Heart left ventricle (tissue), 16 donors: ENCODE results near the gene CNEP1R1. TPM values are rescaled to one million over a fixed set of nuclear protein-coding genes. Genes with fewer than 3 reads are reported as not detected.
"Not testable (repeated sequence)": the region's sequence is repeated elsewhere in the genome, so short reads cannot be mapped to it uniquely, and the experiment has no call there.

ENCODE experiments used
- ATAC-seq, 4 donors: fragments of 200-7000 bp; cut with Tn5 transposase; one replicate each; pipeline ENCODE4 v1.9.1; 2020 to 2022; ENCODE audit warnings: moderate library complexity in 4 of 4, mild to moderate bottlenecking in 3 of 4, moderate number of reproducible peaks in 1 of 4
- DNase-seq, 5 donors: peaks; one replicate each; pipeline ENCODE4 v3.0.0-alpha.2; 2020
- H3K27ac ChIP-seq, 12 donors: fragments of 200-600 bp; sonication (generic) in 4 of 12; one replicate each; pipeline versions ENCODE4 v1.5.0 to v1.8.0; 2016 to 2022; ENCODE audit warnings: mild to moderate bottlenecking in 2 of 12
- H3K27me3 ChIP-seq, 9 donors: fragments of 200-600 bp; sonication (generic) in 2 of 9; one replicate each; pipeline versions ENCODE4 v1.5.1 to v1.8.0; 2016 to 2022; ENCODE audit warnings: mild to moderate bottlenecking in 3 of 9
- H3K36me3 ChIP-seq, 9 donors: fragments of 200-600 bp; sonication (generic) in 2 of 9; one replicate each; pipeline versions ENCODE4 v1.5.0 to v1.8.0; 2018 to 2022; ENCODE audit warnings: mild to moderate bottlenecking in 2 of 9
- H3K4me1 ChIP-seq, 12 donors: fragments of 200-600 bp; sonication (generic) in 4 of 12; one replicate each; pipeline versions ENCODE4 v1.5.0 to v1.8.0; 2016 to 2022; ENCODE audit warnings: mild to moderate bottlenecking in 3 of 12
- H3K4me3 ChIP-seq, 12 donors: fragments of 200-600 bp; sonication (generic) in 4 of 12; one replicate each; pipeline versions ENCODE4 v1.5.0 to v1.8.0; 2017 to 2022; ENCODE audit warnings: mild to moderate bottlenecking in 9 of 12, moderate library complexity in 4 of 12
- H3K9me3 ChIP-seq, 12 donors: fragments of 200-600 bp; sonication (generic) in 4 of 12; one replicate each; pipeline versions ENCODE4 v1.5.0 to v1.8.0; 2016 to 2022; ENCODE audit warnings: mild to moderate bottlenecking in 1 of 12
- POLR2A ChIP-seq, 2 donors: fragments of 450-650 bp; IDR thresholded peaks; one replicate each; pipeline ENCODE4 v1.6.1; 2017; ENCODE audit warnings: antibody characterized with exemption in 2 of 2, mild to moderate bottlenecking in 2 of 2, moderate library complexity in 2 of 2
- WGBS, 4 donors: extraction: QIAGEN DNeasy Blood & Tissue Kit in 2 of 4; methylation state at CpG; one replicate each; pipeline versions ENCODE4 v1.1.5 to v1.1.7; 2013 to 2018; 5-methylcytosine and 5-hydroxymethylcytosine counted together
- intact Hi-C, 10 donors: fragments of 100-400 bp; cut with DNase I; formaldehyde crosslinking; loops; one replicate each; pipeline versions ENCODE4 v1.11.1 to v1.14.2; 2022
- polyA plus RNA-seq, 2 donors: library from polyadenylated mRNA; stranded (reverse); fragments of 200-250 nt; gene quantifications; one replicate each; pipeline ENCODE4 v1.2.3, GENCODE V29; 2013
- total RNA-seq, 9 donors: library from RNA; depleted of rRNA in 2 of 9; stranded (reverse); fragments of >200 nt in 2 of 9; fragmentation: NEBNext Ultra II Directional in 3 of 9; extraction: Animal tissue kit (Norgen Biotek cat#: 25700) in 3 of 9; gene quantifications; one replicate each; pipeline versions ENCODE4 v1.1.0 to v1.2.4, GENCODE V29; 2016 to 2023
- TF ChIP-seq, protein P1 (sequence below), 12 donors: fragments of 200-600 bp; sonication (generic) in 4 of 12; IDR thresholded peaks; one replicate each; pipeline versions ENCODE4 v1.5.0 to v1.8.0; 2018 to 2022; ENCODE audit warnings: antibody characterized with exemption in 12 of 12, mild to moderate bottlenecking in 5 of 12
- donor health status: ischemic (EF 13 %, LVEDD 7.1; RV severe dilation, severe dysfunction).
- donor health status: healthy with polysubstance abuse.
- donor health status: DM: no; HTN: yes; CAD: no.
- donor health status: DM: no; HTN: no; CAD: no.
- donor health status: ischemic (EF 25% LVEDD 6.9; RV normal size, moderate dysfunction).
- donor health status: ischemic (EF 25% LVEDD 5.7; RV mildly dilated, moderate dysfunction).
- donor health status: healthy.
- donor health status: DM: yes; HTN: yes; CAD: no.
- donor health status: ischemic (EF 35%, LVEDD 5.7; RV mildly dilated, moderate dysfunction).
- donor health status: nonischemic (EF 11% LVEDD 7.7; RV severe dilation, severe dysfunction).
- donor health status: DM: yes; HTN: yes; CAD: no.
- donor health status: PGD.
- donor health status: ischemic (EF 29% LVEDD 5.4; RV normal size, mild dysfunction).
- donor health status: nonischemic (EF 23%, LVEDD 6.1; RV moderate dilation, normal function).

The CNEP1R1 gene
- total and polyA plus RNA-seq, 11 donors: 10.9 to 23.9 (median 17.1) TPM

DNA sequence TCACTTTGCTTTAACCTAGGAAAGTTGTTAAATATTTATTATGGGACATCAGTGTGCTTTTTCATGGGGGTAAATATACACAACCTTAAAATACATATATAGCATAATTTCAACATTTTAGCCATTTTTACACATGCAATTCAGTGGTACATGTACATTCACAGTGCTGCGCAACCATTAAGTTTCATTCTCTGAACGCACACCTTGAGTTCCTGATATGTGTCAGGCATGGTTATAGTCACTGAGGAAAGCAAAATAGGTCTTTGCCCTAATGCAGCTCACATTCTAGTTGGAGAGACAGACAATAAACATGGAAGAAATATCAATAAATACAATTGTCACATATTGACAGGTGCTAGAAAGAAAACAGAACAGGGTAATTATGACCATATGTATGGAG is 12.8 kb upstream of the CNEP1R1 start:
- WGBS, 4 donors: 91 to 97% (median 94%) methylated on average over 2 of the region's 2 CpGs
- Histone ChIP-seq H3K4me1 (peaks cover 0 to 3% (median 0%) of the 10 kb centered on the region in 12 donors), H3K36me3 (no peaks in the 10 kb centered on the region), H3K9me3 (no peaks in the 10 kb centered on the region), H3K27ac (no peak overlapping the region), H3K27me3 (no peaks in the 10 kb centered on the region), H3K4me3 (no peak overlapping the region)
- DNase-seq (no peak), ATAC-seq (no peak)
- intact Hi-C loops: no loop called here
- TF ChIP-seq POLR2A (IDR thresholded peaks at IDR 0.05): no peak

DNA sequence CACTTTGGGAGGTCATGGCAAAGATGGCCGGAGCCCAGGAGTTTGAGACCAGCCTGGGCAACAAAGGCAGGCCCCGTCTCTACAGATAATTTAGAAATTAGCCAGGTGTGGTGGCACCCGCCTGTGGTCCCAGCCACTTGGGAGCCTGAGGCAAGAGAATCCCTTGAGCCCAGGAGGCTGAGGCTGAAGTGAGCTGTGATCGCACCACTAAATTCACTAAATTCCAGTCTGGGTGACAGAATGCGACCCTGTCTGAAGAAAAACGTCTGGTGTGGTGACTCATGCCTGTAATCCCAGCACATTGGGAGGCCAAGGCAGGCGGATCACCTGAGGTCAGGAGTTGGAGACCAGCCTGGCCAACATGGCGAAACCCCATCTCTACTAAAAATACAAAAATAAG is 10.8 kb upstream of the CNEP1R1 start:
- H3K4me3 ChIP-seq, H3K27ac ChIP-seq, H3K4me1 ChIP-seq, H3K36me3 ChIP-seq, DNase-seq, H3K9me3 ChIP-seq, ATAC-seq, intact Hi-C loops, H3K27me3 ChIP-seq: not testable (repeated sequence)
- 61 to 83% (median 76%) methylated on average over 8 of the region's 8 CpGs for WGBS, 4 donors

DNA sequence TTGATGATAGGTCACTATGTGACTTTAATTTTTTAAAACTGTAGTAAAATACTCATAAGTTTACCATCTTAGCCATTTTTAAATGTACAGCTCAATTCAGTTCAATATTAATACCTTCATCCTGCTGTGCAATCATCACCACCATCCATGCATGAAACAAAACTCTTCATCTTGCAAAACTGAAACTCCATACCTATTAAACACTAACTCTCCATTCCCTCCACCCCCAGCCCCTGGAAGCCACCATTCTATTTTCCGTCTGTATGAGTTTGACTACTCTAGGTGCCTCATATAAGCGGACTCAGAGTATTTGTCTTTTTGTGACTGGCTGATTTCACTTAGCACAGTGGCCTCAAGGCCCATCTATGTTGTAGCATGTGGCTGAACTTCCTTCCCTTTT is 9.4 kb upstream of the CNEP1R1 start:
- TF ChIP-seq, protein P1, sequence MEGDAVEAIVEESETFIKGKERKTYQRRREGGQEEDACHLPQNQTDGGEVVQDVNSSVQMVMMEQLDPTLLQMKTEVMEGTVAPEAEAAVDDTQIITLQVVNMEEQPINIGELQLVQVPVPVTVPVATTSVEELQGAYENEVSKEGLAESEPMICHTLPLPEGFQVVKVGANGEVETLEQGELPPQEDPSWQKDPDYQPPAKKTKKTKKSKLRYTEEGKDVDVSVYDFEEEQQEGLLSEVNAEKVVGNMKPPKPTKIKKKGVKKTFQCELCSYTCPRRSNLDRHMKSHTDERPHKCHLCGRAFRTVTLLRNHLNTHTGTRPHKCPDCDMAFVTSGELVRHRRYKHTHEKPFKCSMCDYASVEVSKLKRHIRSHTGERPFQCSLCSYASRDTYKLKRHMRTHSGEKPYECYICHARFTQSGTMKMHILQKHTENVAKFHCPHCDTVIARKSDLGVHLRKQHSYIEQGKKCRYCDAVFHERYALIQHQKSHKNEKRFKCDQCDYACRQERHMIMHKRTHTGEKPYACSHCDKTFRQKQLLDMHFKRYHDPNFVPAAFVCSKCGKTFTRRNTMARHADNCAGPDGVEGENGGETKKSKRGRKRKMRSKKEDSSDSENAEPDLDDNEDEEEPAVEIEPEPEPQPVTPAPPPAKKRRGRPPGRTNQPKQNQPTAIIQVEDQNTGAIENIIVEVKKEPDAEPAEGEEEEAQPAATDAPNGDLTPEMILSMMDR (IDR thresholded peaks at IDR 0.05): no peak
- TF ChIP-seq POLR2A (IDR thresholded peaks at IDR 0.05): no peak
- Histone ChIP-seq H3K36me3 (no peaks in the 10 kb centered on the region), H3K4me1 (peaks cover 0 to 3% (median 0%) of the 10 kb centered on the region in 12 donors), H3K9me3 (no peaks in the 10 kb centered on the region), H3K4me3 (no peak overlapping the region), H3K27me3 (peaks cover 0 to 4% (median 0%) of the 10 kb centered on the region in 9 donors), H3K27ac (no peak overlapping the region)
- 88 to 96% (median 93%) methylated on average over 2 of the region's 2 CpGs for WGBS, 4 donors
- intact Hi-C loops: no loop called here
- DNase-seq (no peak), ATAC-seq (no peak)

DNA sequence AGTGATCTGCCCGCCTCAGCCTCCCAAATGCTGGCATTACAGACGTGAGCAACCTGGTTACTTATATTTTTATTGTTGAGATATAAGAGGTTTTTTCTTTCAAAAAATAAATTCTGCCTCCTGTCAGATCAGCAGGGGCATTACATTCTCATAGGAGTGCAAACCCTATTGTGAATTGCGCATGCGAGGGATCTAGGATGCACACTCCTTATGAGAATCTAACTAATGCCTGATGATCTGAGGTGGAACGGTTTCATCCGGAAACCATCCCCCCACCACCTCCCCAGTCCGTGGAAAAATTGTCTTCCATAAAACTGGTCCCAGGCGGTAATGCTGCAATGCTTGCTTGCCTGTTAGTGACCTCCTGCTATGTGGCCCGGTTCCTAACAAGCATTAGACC is 7.5 kb upstream of the CNEP1R1 start:
- no peak for DNase-seq
- intact Hi-C loops: no loop called here

DNA sequence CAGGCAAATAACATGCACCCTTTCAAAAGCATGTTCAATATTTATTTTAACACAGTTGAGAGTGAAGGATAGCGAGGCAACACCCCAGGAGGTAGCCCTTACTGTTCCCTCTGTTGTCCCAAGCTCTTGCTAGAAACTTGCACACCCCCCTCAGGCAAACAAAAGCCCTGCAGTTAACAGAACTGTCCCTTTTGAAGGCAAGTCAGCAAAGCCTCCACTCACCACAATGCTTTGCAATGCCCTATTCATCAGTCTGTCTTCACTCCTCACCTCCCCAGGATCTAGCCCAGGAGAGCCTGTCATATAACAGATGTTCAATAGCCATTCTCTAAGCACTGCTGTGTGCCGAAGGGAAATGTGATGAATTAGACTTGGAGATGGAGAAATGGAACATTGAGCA is 3.5 kb upstream of the CNEP1R1 start:
- no peak for TF ChIP-seq POLR2A (IDR thresholded peaks at IDR 0.05)
- TF ChIP-seq, protein P1 (IDR thresholded peaks at IDR 0.05): no peak
- intact Hi-C loops: loop anchor here in 9 of 10 donors (5.0 to 10.0 kb wide), 9 partner anchors 136 to 646 kb away; partner anchors contain the start of gene BRD7 (in 3 of the 9)

More for the DNA sequence above, 7.5 kb upstream of the CNEP1R1 start:
- Histone ChIP-seq H3K36me3 (no peaks in the 10 kb centered on the region), H3K4me1 (no peaks in the 10 kb centered on the region), H3K9me3 (no peaks in the 10 kb centered on the region), H3K27me3 (peaks cover 0 to 5% (median 0%) of the 10 kb centered on the region in 9 donors), H3K4me3 (no peak overlapping the region), H3K27ac (no peak overlapping the region)
- 83 to 85% (median 84%) methylated on average over 9 of the region's 9 CpGs for WGBS, 4 donors
- ATAC-seq: no peak
- TF ChIP-seq, protein P1 (IDR thresholded peaks at IDR 0.05): no peak

More for the DNA sequence above, 3.5 kb upstream of the CNEP1R1 start:
- DNase-seq (no peak), ATAC-seq (no peak)
- Histone ChIP-seq H3K36me3 (no peaks in the 10 kb centered on the region), H3K4me3 (no peak overlapping the region), H3K9me3 (no peaks in the 10 kb centered on the region), H3K4me1 (peaks cover 0 to 15% (median 8%) of the 10 kb centered on the region in 12 donors), H3K27ac (no peak overlapping the region), H3K27me3 (peaks cover 0 to 5% (median 0%) of the 10 kb centered on the region in 9 donors)
- WGBS, 4 donors: 35 to 39% (median 35%) methylated on average over 2 of the region's 2 CpGs
